Measurements from ENCODE around the gene MCEE.
"Not testable (repeated sequence)": the region's sequence is repeated elsewhere in the genome, so short reads cannot be mapped to it uniquely, and the experiment has no call there.

Gene MCEE

GRCh38 chr2:71130152-71130904, at the start of gene MCEE, which contains the start of gene MPHOSPH10:
Gene MCEE, minus strand, starts transcription at chr2:71130229. Its CDS starts 10 bp downstream, at chr2:71130219.
Gene MPHOSPH10, plus strand, starts transcription at chr2:71130634. Its CDS starts 32 bp downstream, at chr2:71130666.
- peak; percentile 90 for DNase-seq

GRCh38 chr2:71178836-71179235, 48.8 kb upstream of the MCEE start:
- not testable (repeated sequence) for DNase-seq

- DNase-seq, result no peak
These were observed 44.2 kb upstream of the MCEE start for GRCh38 chr2:71174207-71174606.

GRCh38 chr2:71173096-71173495, 43.1 kb upstream of the MCEE start:
- no peak for DNase-seq

- DNase-seq, result no peak
These were observed 36.8 kb upstream of the MCEE start for GRCh38 chr2:71166812-71167211.

GRCh38 chr2:71157124-71157793, 27.2 kb upstream of the MCEE start:
- DNase-seq, result peak; percentile 64

- no peak for DNase-seq
These were observed 26.5 kb upstream of the MCEE start for GRCh38 chr2:71156573-71156972.

GRCh38 chr2:71155846-71156245, 25.8 kb upstream of the MCEE start:
- no peak for DNase-seq

GRCh38 chr2:71154798-71155197, 24.8 kb upstream of the MCEE start:
- no peak for DNase-seq

- DNase-seq, result no peak
These were observed 24.2 kb upstream of the MCEE start for GRCh38 chr2:71154279-71154678.

- DNase-seq, result no peak
These were observed 23.7 kb upstream of the MCEE start for GRCh38 chr2:71153585-71154224.

GRCh38 chr2:71151620-71152019, 21.6 kb upstream of the MCEE start:
- no peak for DNase-seq

GRCh38 chr2:71150082-71150816, 20.2 kb upstream of the MCEE start:
- no peak for DNase-seq

- DNase-seq, result no peak
These were observed 18.6 kb upstream of the MCEE start for GRCh38 chr2:71148506-71149063.

GRCh38 chr2:71143782-71144181, 13.8 kb upstream of the MCEE start:
- no peak for DNase-seq

- no peak for DNase-seq
These were observed 6.1 kb upstream of the MCEE start for GRCh38 chr2:71136174-71136573.

- no peak for DNase-seq
These were observed 3.6 kb upstream of the MCEE start for GRCh38 chr2:71133603-71134002.

- not testable (repeated sequence) for DNase-seq
These were observed 1.5 kb upstream of the MCEE start for GRCh38 chr2:71131387-71132166.

GRCh38 chr2:71130905-71131244, 846 bp upstream of the MCEE start:
- no peak for DNase-seq

- DNase-seq, result no peak
These were observed 202 bp downstream of the MCEE start for GRCh38 chr2:71129902-71130151.

GRCh38 chr2:71129114-71129901, 721 bp downstream of the MCEE start:
- no peak for DNase-seq

GRCh38 chr2:71126957-71127356, 3.1 kb downstream of the MCEE start:
- no peak for DNase-seq

Measured in activated T-cell treated with anti-CD3 and anti-CD28 coated beads, Interleukin-2, amount 50 U/mL, for 1 hour (primary cell).